ENCODE data around the gene DEDD. TPM values are rescaled to one million over a fixed set of nuclear protein-coding genes. Genes with fewer than 3 reads are reported as not detected.
A peak's percentile ranks its signal among the peaks of the same experiment; 100 is the strongest.

The DEDD gene
- total and polyA plus RNA-seq, 2 of the 4 experiments (the other 2 are of a cell fraction): 40.2 to 47.9 TPM

GRCh38 chr1:161171696-161172095 is 39.2 kb upstream of the DEDD start:
- Histone ChIP-seq H2BK5ac (ENCODE audit: low read depth, low read length, poor library complexity, severe bottlenecking) (no peak overlapping the region), H3K4ac (ENCODE audit: low read depth, low read length) (no peak overlapping the region), H3K4me1 (ENCODE audit: control insufficient read depth, insufficient read depth, low read length) (peaks cover 15% of the 10 kb centered on the region), H3K14ac (replicated peaks; ENCODE audit: low read depth, low read length) (no peak overlapping the region), H2AFZ (replicated peaks; ENCODE audit: low read length, poor library complexity) (no peak overlapping the region), H4K20me1 (ENCODE audit: insufficient read depth, low read length) (peaks cover 13% of the 10 kb centered on the region; the same call in 1 of the 2 replicates), H3K9me1 (ENCODE audit: insufficient read depth, low read length) (peaks cover 14% of the 10 kb centered on the region), H2BK15ac (ENCODE audit: low read depth, low read length) (no peak overlapping the region; the same call in 2 of the 3 replicates), H3K9ac (ENCODE audit: low read depth, low read length) (no peak overlapping the region), H3K4me2 (ENCODE audit: low read depth, low read length) (no peak overlapping the region), H3K79me1 (ENCODE audit: low read depth in 1 of 2, low read length in 2 of 2) (peaks cover 15 to 41% of the 10 kb centered on the region in 2 experiments), H2AK9ac (replicated peaks; ENCODE audit: low read depth, low read length, poor library complexity) (no peak overlapping the region), H4K5ac (ENCODE audit: low read depth, low read length) (no peak overlapping the region), H2BK20ac (ENCODE audit: low read depth, low read length) (no peak overlapping the region), H3K56ac (ENCODE audit: extremely low read depth, insufficient read depth, low read length) (no peak overlapping the region), H2BK120ac (ENCODE audit: low read depth, low read length) (no peak overlapping the region), H3K36me3 (ENCODE audit: control insufficient read depth, insufficient read depth, low read length) (peaks cover 46% of the 10 kb centered on the region), H2AK5ac (ENCODE audit: low read depth, low read length) (0 out of 2 replicates have a peak overlapping the region, but pooled peaks have one; percentile 9), H3K18ac (ENCODE audit: low read depth, low read length) (no peak overlapping the region), H3K27ac (ENCODE audit: insufficient read depth, low read length) (no peak overlapping the region), H4K91ac (ENCODE audit: insufficient read depth, low read depth, low read length) (no peak overlapping the region), H3K9me3 (ENCODE audit: control insufficient read depth, insufficient read depth, low read length) (no peaks in the 10 kb centered on the region), H3K27me3 (ENCODE audit: control insufficient read depth, insufficient read depth, low read length) (no peaks in the 10 kb centered on the region), H3K4me3 (ENCODE audit: insufficient read depth, low read depth, low read length) (no peak overlapping the region), H4K8ac (ENCODE audit: low read depth in 2 of 2, low read length in 2 of 2) (no peak overlapping the region), H3K23ac (ENCODE audit: low read depth, low read length) (no peak overlapping the region)
- POLR2A ChIA-PET (ENCODE audit: unreplicated experiment): no interaction called here
- DNase-seq (no peak), ATAC-seq (ENCODE audit: low read depth) (no peak)
- WGBS, 2 experiments (ENCODE audit: extremely low coverage in 2 of 2, insufficient read length in 1 of 2): 93% methylated on average over 5 of the region's 12 CpGs; no CpG with 5 or more reads in 1 of the 2 experiments
- intact Hi-C loops (cut with micrococcal nuclease): no loop called here
- TSS peak; percentile 27 for BruUV-seq (replicated peaks)
- TF ChIP-seq CEBPB (IDR thresholded peaks at IDR 0.05; ENCODE audit: low read depth, low read length): no peak
- TF ChIP-seq CTCF (conservative IDR thresholded peaks at IDR 0.05; ENCODE audit: low read depth, low read length): no peak
- no peak for TF ChIP-seq MXI1 (IDR thresholded peaks at IDR 0.05; ENCODE audit: borderline replicate concordance, low read depth, low read length)
- no peak for TF ChIP-seq RAD21 (IDR thresholded peaks at IDR 0.05; ENCODE audit: low read length)
- TF ChIP-seq ELK1 (IDR thresholded peaks at IDR 0.05; ENCODE audit: borderline replicate concordance, low read depth, low read length): no peak
- TF ChIP-seq MAFK (IDR thresholded peaks at IDR 0.05; ENCODE audit: low read depth, low read length): no peak
- TF ChIP-seq BHLHE40 (IDR thresholded peaks at IDR 0.05; ENCODE audit: low read depth, low read length): no peak
- TF ChIP-seq SMC3 (IDR thresholded peaks at IDR 0.05; ENCODE audit: low read depth, low read length): no peak
- TF ChIP-seq CHD1 (IDR thresholded peaks at IDR 0.05; ENCODE audit: low read depth, low read length): no peak
- TF ChIP-seq RFX5 (IDR thresholded peaks at IDR 0.05; ENCODE audit: low read depth, low read length): no peak
- no peak for TF ChIP-seq MAZ (IDR thresholded peaks at IDR 0.05; ENCODE audit: borderline replicate concordance, low read depth, low read length)
- TF ChIP-seq USF2 (IDR thresholded peaks at IDR 0.05; ENCODE audit: low read depth, low read length): no peak
- no peak for TF ChIP-seq NFE2L2 (IDR thresholded peaks at IDR 0.05; ENCODE audit: low read depth, low read length)
- TF ChIP-seq RCOR1 (IDR thresholded peaks at IDR 0.05; ENCODE audit: insufficient replicate concordance, low read length): no peak
- TF ChIP-seq POLR2A (IDR thresholded peaks at IDR 0.05; ENCODE audit: low read depth, low read length): no peak
- dilution Hi-C loops (cut with HindIII; ENCODE audit: low sequenced_read_pairs, unreplicated experiment): no loop called here
- CTCF ChIA-PET: no interaction called here
- in situ Hi-C loops (cut with MboI; ENCODE audit: low sequenced_read_pairs): no loop called here
